NCI-H1417 (cell line): Measurements from ENCODE around the gene SLC8B1.

Experiments
- DNase-seq, 3 experiments: peaks; one replicate each; lab custom pipeline; 2025; lab: John Stamatoyannopoulos, UW

The SLC8B1 gene

DNA sequence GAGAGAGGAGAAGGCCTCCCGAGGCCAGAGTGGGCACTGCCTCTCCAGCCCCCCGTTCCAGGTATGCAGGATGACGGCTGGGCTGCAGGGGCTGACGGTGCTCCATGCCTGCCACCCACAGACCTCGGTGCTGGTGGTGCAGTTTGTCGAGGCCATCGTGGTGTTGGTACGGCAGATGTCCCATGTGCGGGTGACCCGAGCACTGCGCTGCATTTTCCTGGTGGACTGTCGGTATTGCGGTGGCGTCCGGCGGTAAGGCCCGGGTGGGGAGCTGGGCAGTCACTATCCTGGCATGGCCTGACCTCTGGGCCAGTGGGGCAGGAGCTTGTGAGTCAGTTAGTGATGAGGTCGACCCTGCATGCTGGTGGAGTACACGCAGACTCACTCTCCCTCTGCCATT lies 66.3 kb downstream of the SLC8B1 start:
- DNase-seq: no peak

GRCh38 chr12:113268136-113268535 lies 66.8 kb downstream of the SLC8B1 start:
- DNase-seq: no peak

GRCh38 chr12:113267621-113268020 lies 67.3 kb downstream of the SLC8B1 start:
- no peak for DNase-seq

DNA sequence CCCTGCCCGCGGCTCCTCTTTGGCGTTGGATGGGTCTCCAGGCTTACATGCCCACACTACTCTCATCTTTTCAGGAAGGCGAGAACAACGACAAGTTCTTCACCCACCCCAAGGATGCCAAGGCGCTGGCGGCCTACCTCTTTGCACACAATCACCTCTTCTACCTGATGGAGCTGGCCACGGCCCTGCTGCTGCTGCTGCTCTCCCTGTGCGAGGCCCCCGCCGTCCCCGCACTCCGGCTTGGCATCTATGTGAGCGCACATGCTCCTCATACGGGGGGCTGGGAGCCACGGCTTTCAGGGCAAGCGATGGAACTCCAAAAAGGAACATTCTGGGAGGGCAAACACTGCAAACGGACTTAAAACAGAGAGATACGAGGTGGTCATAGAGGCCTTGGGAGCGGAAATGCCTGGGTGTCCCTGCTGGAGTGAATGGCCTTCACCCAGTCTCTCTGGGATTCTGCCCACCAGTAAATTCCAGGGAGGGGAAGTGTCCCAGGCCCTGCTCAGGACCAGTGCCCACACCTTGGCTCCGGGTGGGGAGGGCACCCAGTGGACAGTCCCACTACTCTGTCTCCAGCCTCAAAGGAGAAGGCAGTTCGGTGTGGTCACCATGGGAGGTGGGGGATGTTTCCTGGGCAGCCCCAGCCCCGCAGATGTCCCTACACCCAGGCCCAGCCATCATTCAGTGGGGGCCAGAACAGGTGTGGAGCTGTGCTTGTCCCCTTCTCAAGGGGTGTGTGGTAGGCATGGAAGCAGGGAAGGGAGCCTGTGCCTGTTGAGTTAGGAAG lies 68.6 kb downstream of the SLC8B1 start:
- no peak for DNase-seq

- DNase-seq: no peak
These were observed 71.4 kb downstream of the SLC8B1 start for GRCh38 chr12:113263431-113263963.

GRCh38 chr12:113262710-113263109 lies 72.2 kb downstream of the SLC8B1 start:
- DNase-seq: no peak

GRCh38 chr12:113261847-113262470 lies 73.0 kb downstream of the SLC8B1 start:
- DNase-seq: no peak

GRCh38 chr12:113260636-113261300 lies 74.1 kb downstream of the SLC8B1 start:
- DNase-seq: no peak

GRCh38 chr12:113260127-113260526 lies 74.8 kb downstream of the SLC8B1 start:
- DNase-seq: peak in 2 of 3 experiments; percentile 10 to 55

DNA sequence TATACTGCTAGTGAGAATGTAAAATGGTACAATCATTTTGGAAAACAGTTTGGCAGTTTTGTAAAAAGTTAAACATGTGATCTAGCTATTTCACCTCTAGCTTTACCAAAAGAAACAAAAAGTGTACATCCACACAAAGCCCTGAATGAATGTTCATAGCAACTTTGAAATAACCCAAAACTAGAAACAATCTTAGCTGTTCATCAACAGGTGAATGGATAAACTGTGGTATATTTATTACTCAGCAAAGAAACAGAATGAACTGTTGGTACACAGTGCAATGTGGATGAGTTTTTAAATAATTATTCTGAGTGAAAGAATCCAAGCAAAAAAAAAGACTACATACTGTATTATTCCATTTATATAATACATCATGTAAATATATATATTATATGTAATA lies 77.3 kb downstream of the SLC8B1 start:
- DNase-seq: no peak

DNA sequence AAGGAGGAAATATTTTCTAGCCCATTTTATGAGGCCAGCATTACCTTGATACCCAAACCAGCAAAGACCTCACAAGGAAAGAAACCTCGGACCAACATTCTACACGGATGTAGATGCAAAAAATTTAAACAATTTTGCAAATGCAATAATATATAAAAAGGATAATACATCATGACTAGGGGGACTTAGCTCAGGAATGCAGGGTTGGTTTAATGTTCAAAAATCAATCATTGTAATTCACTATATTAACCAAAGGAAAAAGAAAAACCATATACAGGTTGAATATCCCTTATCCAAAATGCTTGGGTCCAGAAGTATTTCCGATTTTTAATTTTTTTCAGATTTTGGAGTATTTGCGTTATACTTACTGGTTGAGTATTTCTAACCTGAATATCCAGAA lies 80.6 kb downstream of the SLC8B1 start:
- DNase-seq: no peak

DNA sequence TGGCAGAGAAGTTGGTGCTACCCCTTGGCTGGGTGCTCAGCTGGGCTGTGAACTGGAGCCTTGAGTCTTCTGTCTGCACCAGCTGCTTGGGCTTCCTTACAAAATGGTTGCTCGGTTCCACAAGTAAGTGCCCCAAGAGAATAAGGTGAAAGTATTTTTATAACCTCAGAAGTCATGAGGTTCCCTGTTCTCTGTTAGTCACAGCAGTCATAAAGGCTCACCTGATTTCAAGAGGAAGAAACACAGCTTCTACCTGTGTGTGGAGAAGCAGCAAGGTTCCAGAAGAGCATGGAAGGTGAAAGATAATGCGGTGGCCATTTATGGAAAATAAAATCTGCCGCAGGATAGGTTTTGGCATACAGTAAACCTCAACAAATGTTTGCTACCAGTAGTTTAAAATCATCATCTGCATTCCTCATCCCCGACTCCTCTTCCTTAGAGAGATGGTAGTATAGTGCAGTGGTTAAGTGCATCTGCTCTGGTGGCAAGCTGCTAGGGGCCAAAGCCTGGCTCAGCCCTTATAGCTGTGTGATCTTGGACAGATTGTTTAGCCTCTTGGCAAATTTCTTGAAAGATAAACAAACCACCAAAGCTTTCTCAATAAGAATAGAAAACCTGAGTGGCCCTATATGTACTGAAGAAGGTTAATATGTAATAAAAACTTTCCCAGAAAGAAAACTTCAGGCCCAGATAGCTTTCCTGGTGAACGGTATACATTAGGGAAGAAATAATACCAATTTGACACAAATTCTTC lies 81.2 kb downstream of the SLC8B1 start:
- no peak for DNase-seq

DNA sequence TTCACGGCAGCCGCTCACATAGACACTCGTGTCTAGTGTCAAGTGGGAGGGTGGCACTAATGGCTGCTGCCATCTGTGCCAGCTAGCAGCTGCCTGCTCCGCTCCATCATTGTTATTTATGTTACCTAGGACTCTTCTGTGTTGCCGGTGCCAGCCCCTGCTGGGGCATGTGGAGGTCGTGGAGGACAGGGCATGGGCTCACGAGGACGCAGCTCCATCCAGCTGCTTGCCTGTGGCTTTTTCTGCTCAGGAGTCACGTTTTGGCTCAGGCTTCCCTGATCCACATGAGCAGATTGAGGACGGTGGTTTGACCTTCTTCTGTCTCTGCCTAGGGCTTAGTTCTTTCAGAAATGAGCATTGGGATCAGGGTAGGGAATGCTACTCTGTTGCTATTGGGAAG lies 82.4 kb downstream of the SLC8B1 start:
- no peak for DNase-seq

- no peak for DNase-seq
These were observed 83.4 kb downstream of the SLC8B1 start for GRCh38 chr12:113251404-113252070.

DNA sequence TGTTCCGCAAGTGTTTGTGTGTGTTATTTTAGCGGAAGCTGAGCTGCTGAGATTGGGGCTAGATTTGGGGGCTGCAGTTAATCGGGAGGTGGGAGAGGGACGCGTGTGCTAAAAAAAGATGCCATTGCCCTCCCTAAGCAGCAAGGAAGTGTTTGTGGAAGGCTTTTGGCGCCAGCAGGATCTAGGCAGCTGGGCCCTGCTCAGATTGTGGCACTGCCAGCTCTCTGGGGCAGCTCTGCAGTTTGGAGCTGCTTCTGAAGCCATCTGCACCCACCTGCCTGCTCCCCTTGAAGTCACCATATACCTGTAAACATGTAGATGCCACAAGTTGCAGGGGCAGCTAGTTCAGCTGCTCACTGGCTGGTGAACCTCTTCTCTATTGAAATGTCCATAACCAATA lies 84.9 kb downstream of the SLC8B1 start:
- no peak for DNase-seq

DNA sequence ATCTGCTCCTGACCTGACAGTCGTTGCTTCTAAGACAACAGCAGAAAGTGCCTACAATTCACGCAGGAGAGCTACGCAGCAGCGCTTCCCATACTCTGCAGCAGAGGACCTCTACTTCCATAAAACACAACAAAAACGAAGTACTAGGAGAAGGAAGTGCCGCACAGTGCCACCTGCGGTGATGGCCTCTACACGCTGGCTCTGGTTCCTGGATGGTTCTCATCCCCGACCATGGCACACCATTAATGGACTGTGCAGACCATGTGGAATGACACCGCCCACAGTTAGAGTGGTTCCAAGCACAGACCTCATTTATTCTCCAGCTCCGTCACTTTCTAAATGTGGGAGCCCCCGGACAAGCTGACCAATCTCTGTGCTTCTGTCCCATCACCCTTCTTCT lies 85.4 kb downstream of the SLC8B1 start:
- DNase-seq: no peak

DNA sequence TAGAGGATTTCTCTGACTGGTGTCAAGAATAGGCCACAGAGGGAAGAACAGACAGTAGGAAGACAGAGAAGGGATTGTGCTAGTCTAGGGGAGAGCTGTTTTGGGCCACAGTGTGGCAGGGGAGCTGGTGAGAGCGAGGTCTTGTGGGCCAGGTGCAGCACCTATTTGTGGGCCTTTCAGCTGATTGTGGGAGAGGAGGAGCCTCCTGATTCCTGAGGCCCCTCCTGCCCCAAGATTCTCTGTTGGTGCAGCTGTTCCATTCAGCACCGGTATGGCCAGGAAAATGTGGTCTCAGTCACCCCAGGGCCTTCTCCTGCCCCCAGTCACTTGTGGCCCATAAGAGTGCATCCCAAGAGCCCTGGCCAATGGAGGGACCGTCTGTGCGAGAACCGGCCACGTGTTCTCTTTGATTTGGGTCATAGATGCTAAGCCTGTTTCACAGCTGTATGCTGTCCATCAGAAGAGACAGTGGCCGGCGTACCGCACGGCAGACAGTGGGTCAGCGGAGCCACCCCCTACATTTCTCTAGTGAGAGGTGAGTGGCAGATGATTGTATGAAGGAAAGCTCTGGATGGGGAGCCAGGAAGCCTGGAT lies 86.0 kb downstream of the SLC8B1 start:
- DNase-seq: no peak
